K562 (cell line): ENCODE results near the gene FAM107B. TPM values are rescaled to one million over a fixed set of nuclear protein-coding genes. Genes with fewer than 3 reads are reported as not detected.

Source experiments
- ATAC-seq: fragments of 200-7000 bp; cut with Tn5 transposase; 3 replicates; pipeline ENCODE4 v1.9.1; 2020; ENCODE audit warnings: moderate library complexity
- BruUV-seq: library from RNA; stranded (reverse); fragments of 400-500 nt; replicated peaks from 2 replicates; lab custom pipeline; 2021; lab: Mats Ljungman, UMichigan
- CTCF ChIA-PET: fragments of 300-600 bp; formaldehyde crosslinking; extraction: SDS; loops from one replicate; lab custom pipeline; 2021; ENCODE audit warnings: low intra/inter-chr PET ratio; lab: Yijun Ruan, JAX
- POLR2A ChIA-PET: fragments of 300-600, 350-650 bp; sonication (Branson Sonifier 250); formaldehyde crosslinking; extraction: SDS; loops from one replicate; lab custom pipeline; 2021; ENCODE audit warnings: antibody characterized with exemption, inconsistent platforms; lab: Yijun Ruan, JAX
- DNase-seq, 4 experiments: peaks; one replicate each; pipeline versions ENCODE4 v3.0.0 to v3.0.0-alpha.2; 2011 to 2018; ENCODE audit warnings: low spot score in 3 of 4, mixed read lengths in 3 of 4; ENCODE audit errors: extremely low read depth in 1 of 4
- FAIRE-seq: peaks from 2 replicates; lab custom pipeline; 2011; peaks lifted over from hg19 to GRCh38; lab: Jason Lieb, UNC
- H2AFZ ChIP-seq: 2 replicates; pipeline ENCODE4 v1.6.0; 2011; ENCODE audit warnings: low read depth, low read length, control low read depth, inconsistent platforms
- H3K27ac ChIP-seq: fragments of 200-600 bp; 3 replicates; pipeline ENCODE4 v1.8.0; 2011; ENCODE audit warnings: low read depth, mild to moderate bottlenecking, control low read depth, inconsistent platforms, low read length, moderate library complexity, mixed read lengths; ENCODE audit errors: extremely low read depth
- H3K27me3 ChIP-seq, 2 experiments: fragments of 300-600 bp in 1 of 2; 2 replicates in 1 of 2; 3 replicates in 1 of 2; pipeline versions ENCODE4 v1.6.0 to v1.8.0; 2011; ENCODE audit warnings: inconsistent platforms in 2 of 2, low read length in 2 of 2, mild to moderate bottlenecking in 1 of 2, mixed read lengths in 1 of 2, moderate library complexity in 1 of 2; ENCODE audit not compliant: control insufficient read depth in 2 of 2, insufficient read depth in 2 of 2
- H3K36me3 ChIP-seq: fragments of 300-600 bp; 3 replicates; pipeline ENCODE4 v1.8.0; 2011; ENCODE audit warnings: mild to moderate bottlenecking, low read length, inconsistent platforms; ENCODE audit not compliant: control insufficient read depth, insufficient read depth
- H3K4me1 ChIP-seq, 2 experiments: fragments of 200-600 bp in 1 of 2; replicated peaks in 1 of 2; 2 replicates in 1 of 2; 3 replicates in 1 of 2; pipeline versions ENCODE4 v1.5.1 to v1.8.0; 2011; ENCODE audit warnings: inconsistent platforms in 2 of 2, low read length in 2 of 2, mild to moderate bottlenecking in 1 of 2, mixed read lengths in 1 of 2, moderate library complexity in 1 of 2; ENCODE audit not compliant: control insufficient read depth in 2 of 2, insufficient read depth in 2 of 2
- H3K4me2 ChIP-seq: 2 replicates; pipeline ENCODE4 v1.6.1; 2011; ENCODE audit warnings: low read length, control low read depth, inconsistent platforms, mixed read lengths; ENCODE audit not compliant: insufficient read depth
- H3K4me3 ChIP-seq: fragments of 200-600 bp; sonication (generic), shearing (Covaris generic); 2 replicates; pipeline ENCODE4 v1.5.1; 2016; ENCODE audit warnings: control low read depth, inconsistent platforms
- H3K79me2 ChIP-seq: fragments of 200-600 bp; 3 replicates; pipeline ENCODE4 v1.8.0; 2011; ENCODE audit warnings: low read length, inconsistent platforms; ENCODE audit not compliant: control insufficient read depth, insufficient read depth
- H3K9ac ChIP-seq, 2 experiments: 2 replicates each; pipeline versions ENCODE4 v1.6.0 to v1.6.1; 2011; ENCODE audit warnings: low read depth in 2 of 2, low read length in 2 of 2, control low read depth in 1 of 2, inconsistent platforms in 1 of 2, mild to moderate bottlenecking in 1 of 2, mixed read lengths in 1 of 2; ENCODE audit not compliant: insufficient read depth in 1 of 2
- H3K9me1 ChIP-seq: one replicate; pipeline ENCODE4 v1.6.0; 2011; ENCODE audit warnings: inconsistent platforms, mild to moderate bottlenecking, low read length, moderate library complexity; ENCODE audit not compliant: control insufficient read depth, insufficient read depth
- H3K9me3 ChIP-seq: replicated peaks from 2 replicates; pipeline ENCODE4 v1.5.1; 2011; ENCODE audit warnings: low read depth, low read length, inconsistent platforms; ENCODE audit not compliant: control insufficient read depth, insufficient read depth
- H4K20me1 ChIP-seq: replicated peaks from 2 replicates; pipeline ENCODE4 v1.6.1; 2011; ENCODE audit warnings: low read length, inconsistent platforms, mixed read lengths; ENCODE audit not compliant: control insufficient read depth, insufficient read depth
- ERF ChIP-seq: fragments of 450-650 bp; formaldehyde crosslinking; IDR thresholded peaks from 2 replicates; pipeline ENCODE4 v1.4.0; 2020; ENCODE audit warnings: mild to moderate bottlenecking, mixed read lengths
- FOXO4 ChIP-seq: fragments of 450-650 bp; formaldehyde crosslinking; IDR thresholded peaks from 2 replicates; pipeline ENCODE4 v1.4.0; 2020; ENCODE audit warnings: mild to moderate bottlenecking, moderate library complexity
- LEF1 ChIP-seq: fragments of 450-650 bp; IDR thresholded peaks from 2 replicates; pipeline ENCODE4 v1.6.1; 2016; ENCODE audit warnings: mild to moderate bottlenecking
- MYNN ChIP-seq, 2 experiments: sonication (generic); formaldehyde crosslinking in 1 of 2; IDR thresholded peaks; 2 replicates each; pipeline versions ENCODE4 v1.5.0 to v1.6.1; 2016 to 2020; ENCODE audit warnings: antibody characterized with exemption in 1 of 2, missing genetic modification reagents in 1 of 2
- NELFE ChIP-seq: IDR thresholded peaks from 2 replicates; pipeline ENCODE4 v1.6.1; 2011; ENCODE audit warnings: mild to moderate bottlenecking; ENCODE audit not compliant: insufficient read depth, insufficient read length
- RAD21 ChIP-seq, 2 experiments: fragments of 250-450 bp in 1 of 2; fragments of 450-650 bp in 1 of 2; sonication (Bioruptor Pico) in 1 of 2; formaldehyde crosslinking in 1 of 2; IDR thresholded peaks in 1 of 2; conservative IDR thresholded peaks in 1 of 2; 2 replicates each; pipeline versions ENCODE4 v1.4.0 to v1.8.0; 2020 to 2022; ENCODE audit warnings: mild to moderate bottlenecking in 2 of 2, moderate library complexity in 1 of 2
- SMAD4 ChIP-seq: fragments of 250-450 bp; sonication (Bioruptor Pico); conservative IDR thresholded peaks from 2 replicates; pipeline ENCODE4 v1.8.0; 2021; ENCODE audit warnings: inconsistent platforms, mild to moderate bottlenecking, moderate library complexity
- TEAD2 ChIP-seq: fragments of 450-650 bp; IDR thresholded peaks from 2 replicates; pipeline ENCODE4 v1.6.1; 2016; ENCODE audit warnings: missing genetic modification characterization, control low read depth, missing compliant biosample characterization
- TGIF2 ChIP-seq: sonication (generic); formaldehyde crosslinking; IDR thresholded peaks from 2 replicates; pipeline ENCODE4 v1.8.1; 2022; ENCODE audit warnings: mild to moderate bottlenecking, missing genetic modification reagents, moderate library complexity
- ZNF197 ChIP-seq: fragments of 200-800 bp; sonication (Bioruptor generic); IDR thresholded peaks from 2 replicates; pipeline ENCODE4 v1.6.1; 2016; ENCODE audit warnings: low read depth, missing genetic modification characterization, missing compliant biosample characterization
- ZNF584 ChIP-seq: fragments of 200-800 bp; sonication (Bioruptor generic); IDR thresholded peaks from 2 replicates; pipeline ENCODE4 v1.6.1; 2016; ENCODE audit warnings: low read depth, mild to moderate bottlenecking, missing genetic modification characterization, missing compliant biosample characterization
- ZNF740 ChIP-seq, 3 experiments: fragments of 200-800 bp in 1 of 3; sonication (Bioruptor generic) in 1 of 3; sonication (generic) in 1 of 3; formaldehyde crosslinking in 1 of 3; IDR thresholded peaks; 2 replicates each; pipeline versions ENCODE4 v1.6.1 to v1.8.0; 2016 to 2022; ENCODE audit warnings: mild to moderate bottlenecking in 2 of 3, missing compliant biosample characterization in 2 of 3, missing genetic modification characterization in 2 of 3, missing genetic modification reagents in 1 of 3
- WGBS: fragments of 100-300 bp; shearing (Covaris generic); methylation state at CpG from one replicate; pipeline ENCODE4 v1.1.6; 2016; ENCODE audit warnings: low coverage, mixed read lengths; ENCODE audit not compliant: insufficient coverage; ENCODE audit errors: missing lambda C conversion rate; 5-methylcytosine and 5-hydroxymethylcytosine counted together
- in situ Hi-C: fragments of 300-500 bp; cut with MboI; formaldehyde crosslinking; loops from 4 replicates; pipeline ENCODE4 v1.15.0; 2018; ENCODE audit warnings: inconsistent platforms, mixed read lengths
- intact Hi-C: fragments of 100-400 bp; cut with micrococcal nuclease; formaldehyde crosslinking; loops from 2 replicates; pipeline ENCODE4 v1.14.2; 2022
- polyA plus RNA-seq, 8 experiments: library from polyadenylated mRNA; depleted of rRNA in 4 of 8; stranded (reverse) in 5 of 8; unstranded in 3 of 8; fragments of >200 nt; fragmentation: Nextera tagmentation in 2 of 8; fragmentation: Illumina TruSeq in 1 of 8; extraction: Ambion mirVana in 2 of 8; extraction: Trizol in 1 of 8; gene quantifications; 2 replicates each; pipeline versions ENCODE4 v1.2.1 to v1.2.3, GENCODE V29; 2011 to 2014; ENCODE audit warnings: inconsistent platforms in 1 of 8, missing spikeins in 1 of 8
- total RNA-seq, 7 experiments: library from RNA; depleted of rRNA in 6 of 7; stranded (reverse); fragments of >200 nt in 6 of 7; fragmentation: Illumina TruSeq in 2 of 7; extraction: Trizol in 2 of 7; gene quantifications; 2 replicates each; pipeline versions ENCODE4 v1.2.1 to v1.2.3, GENCODE V29; 2011 to 2021; ENCODE audit warnings: low replicate concordance in 1 of 7

Gene FAM107B
- total and polyA plus RNA-seq, 9 of the 15 experiments (the other 6 are each of a cell fraction or from before 2014, with no cell fraction given) = 0.40 to 2.8 (median 1.4) TPM

- Histone ChIP-seq H3K9me1 (no peaks in the 10 kb centered on the region), H3K36me3 (no peaks in the 10 kb centered on the region), H3K4me1 (no peaks in the 10 kb centered on the region), H3K27me3 (peaks cover 6 to 26% of the 10 kb centered on the region in 2 experiments), H3K4me2 (no peak overlapping the region), H4K20me1 (no peaks in the 10 kb centered on the region), H3K79me2 (no peaks in the 10 kb centered on the region), H3K4me3 (no peak overlapping the region), H3K27ac (no peak overlapping the region), H3K9me3 (no peaks in the 10 kb centered on the region), H2AFZ (no peak overlapping the region), H3K9ac (no peak overlapping the region)
- DNase-seq = no peak
- TF ChIP-seq ERF (CRISPR knock-in tag) (no peak), NELFE (no peak), MYNN (IDR thresholded peaks at IDR 0.05) (no peak), MYNN (CRISPR knock-in tag; IDR thresholded peaks at IDR 0.05) (no peak)
- no peak for FAIRE-seq
- ChIA-PET CTCF (no interaction called here), POLR2A (no interaction called here)
- whole genome bisulfite sequencing = 5% methylated on average over 7 of the region's 7 CpGs
- in situ Hi-C loops = no loop called here
- no peak for ATAC-seq
- intact Hi-C loops = no loop called here
- no TSS peak for BruUV-seq
Measured at GRCh38 chr10:14526326-14526725, 248.4 kb downstream of the FAM107B start.

DNA sequence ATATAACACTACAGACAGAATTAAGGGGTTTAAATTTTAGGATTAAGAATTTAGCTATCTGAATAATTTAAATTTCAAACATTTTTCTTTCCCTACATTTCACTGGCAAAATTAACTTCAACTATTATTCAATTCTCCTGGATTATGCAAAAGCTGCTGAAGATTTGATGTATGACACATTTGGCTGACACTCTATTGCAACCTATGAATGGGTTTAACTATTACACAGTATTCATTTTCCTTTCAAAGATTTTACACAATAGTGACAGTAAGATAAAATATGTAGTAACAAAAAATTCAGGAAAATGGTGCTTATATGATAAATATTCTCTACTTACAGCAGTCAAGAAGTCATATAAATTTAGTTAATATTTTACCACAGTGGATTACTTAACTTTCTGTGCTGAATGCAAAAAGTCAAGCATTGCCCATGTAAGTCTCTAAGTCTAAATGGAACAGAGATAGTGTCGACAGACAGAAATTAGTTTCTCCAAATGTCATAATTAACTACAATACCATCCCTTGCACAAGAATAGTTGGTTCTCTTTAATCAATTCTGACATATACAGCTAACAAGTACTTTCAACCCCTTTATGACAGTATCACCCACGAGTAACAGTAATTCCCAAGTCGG lies 249.9 kb downstream of the FAM107B start:
- DNase-seq (no peak), ATAC-seq (no peak), FAIRE-seq (no peak)
- ChIA-PET CTCF (no interaction called here), POLR2A (interaction anchor here (0.7 to 0.9 kb wide), 2 partner anchors 13 to 103 kb away, joined by 3 read pairs; no protein-coding TSS in a partner anchor)
- Histone ChIP-seq H4K20me1 (no peaks in the 10 kb centered on the region), H3K27me3 (peaks cover 11 to 23% of the 10 kb centered on the region in 2 experiments), H3K9me3 (no peaks in the 10 kb centered on the region), H3K9me1 (no peaks in the 10 kb centered on the region), H2AFZ (no peak overlapping the region), H3K4me2 (no peak overlapping the region), H3K4me3 (no peak overlapping the region), H3K4me1 (no peaks in the 10 kb centered on the region), H3K79me2 (no peaks in the 10 kb centered on the region), H3K27ac (no peak overlapping the region), H3K9ac (no peak overlapping the region), H3K36me3 (no peaks in the 10 kb centered on the region)
- intact Hi-C loops = no loop called here
- in situ Hi-C loops = no loop called here
- 3% methylated on average over 3 of the region's 3 CpGs for WGBS
- no TSS peak for BruUV-seq
- TF ChIP-seq TEAD2 (tag) = no peak
- TF ChIP-seq FOXO4 (CRISPR knock-in tag) = no peak
- TF ChIP-seq ZNF197 (CRISPR knock-in tag) = no peak
- no peak for TF ChIP-seq TGIF2 (CRISPR knock-in tag)
- TF ChIP-seq ZNF740 (CRISPR knock-in tag; IDR thresholded peaks at IDR 0.05) = no peak
- no peak for TF ChIP-seq ZNF740 (tag; IDR thresholded peaks at IDR 0.05)
- no peak for TF ChIP-seq SMAD4 (CRISPR knock-in tag)
- no peak for TF ChIP-seq RAD21 (CRISPR knock-in tag; conservative IDR thresholded peaks at IDR 0.05 in 1 of 2, IDR thresholded peaks at IDR 0.05 in 1 of 2)
- no peak for TF ChIP-seq ZNF584
- no peak for TF ChIP-seq LEF1
